Activated CD4-positive, alpha-beta T cell treated with anti-CD3 and anti-CD28 coated beads for 4 hours (primary cell): ENCODE results near the gene DIAPH2.

Source experiments
- DNase-seq, 2 donors: peaks; one replicate each; pipeline ENCODE4 v3.0.0-alpha.2; 2020

Gene DIAPH2

GRCh38 chrX:97211070-97211469 is 526.4 kb downstream of the DIAPH2 start:
- DNase-seq: no peak

- DNase-seq: no peak
Observed at GRCh38 chrX:97215186-97215585, 530.5 kb downstream of the DIAPH2 start.

- DNase-seq: no peak
Observed at GRCh38 chrX:97224148-97224547, 539.5 kb downstream of the DIAPH2 start.

GRCh38 chrX:97229318-97229717 is 544.7 kb downstream of the DIAPH2 start:
- DNase-seq: no peak

- no peak for DNase-seq
Observed at GRCh38 chrX:97230948-97231347, 546.3 kb downstream of the DIAPH2 start.

- DNase-seq: no peak
Observed at GRCh38 chrX:97234471-97235081, 549.9 kb downstream of the DIAPH2 start.

GRCh38 chrX:97238632-97239031 is 554.0 kb downstream of the DIAPH2 start:
- DNase-seq: no peak

- no peak for DNase-seq
Observed at GRCh38 chrX:97252111-97252510, 567.5 kb downstream of the DIAPH2 start.

GRCh38 chrX:97260679-97261078 is 576.0 kb downstream of the DIAPH2 start:
- no peak for DNase-seq

- no peak for DNase-seq
Observed at GRCh38 chrX:97266406-97267121, 581.9 kb downstream of the DIAPH2 start.

- DNase-seq: no peak
Observed at GRCh38 chrX:97267396-97268181, 582.9 kb downstream of the DIAPH2 start.

GRCh38 chrX:97268182-97268680 is 583.6 kb downstream of the DIAPH2 start:
- no peak for DNase-seq

- DNase-seq: no peak
Observed at GRCh38 chrX:97284531-97284930, 599.9 kb downstream of the DIAPH2 start.

- DNase-seq: no peak
Observed at GRCh38 chrX:97290199-97290598, 605.6 kb downstream of the DIAPH2 start.

- no peak for DNase-seq
Observed at GRCh38 chrX:97294041-97294440, 609.4 kb downstream of the DIAPH2 start.

- no peak for DNase-seq
Observed at GRCh38 chrX:97295954-97296353, 611.3 kb downstream of the DIAPH2 start.

- DNase-seq: no peak
Observed at GRCh38 chrX:97306771-97307470, 622.3 kb downstream of the DIAPH2 start.

GRCh38 chrX:97308171-97308570 is 623.5 kb downstream of the DIAPH2 start:
- DNase-seq: no peak

- DNase-seq: no peak
Observed at GRCh38 chrX:97309487-97310116, 625.0 kb downstream of the DIAPH2 start.

- no peak for DNase-seq
Observed at GRCh38 chrX:97310373-97310772, 625.7 kb downstream of the DIAPH2 start.

GRCh38 chrX:97311066-97311778 is 626.6 kb downstream of the DIAPH2 start:
- DNase-seq: no peak

- DNase-seq: no peak
Observed at GRCh38 chrX:97314345-97314744, 629.7 kb downstream of the DIAPH2 start.
